ENCODE data around the gene LHFPL3. TPM values are rescaled to one million over a fixed set of nuclear protein-coding genes. Genes with fewer than 3 reads are reported as not detected.

Gene LHFPL3
- total and polyA plus RNA-seq, 2 of the 13 experiments (the other 11 are each of a cell fraction or from before 2014, with no cell fraction given) = not detected

DNA sequence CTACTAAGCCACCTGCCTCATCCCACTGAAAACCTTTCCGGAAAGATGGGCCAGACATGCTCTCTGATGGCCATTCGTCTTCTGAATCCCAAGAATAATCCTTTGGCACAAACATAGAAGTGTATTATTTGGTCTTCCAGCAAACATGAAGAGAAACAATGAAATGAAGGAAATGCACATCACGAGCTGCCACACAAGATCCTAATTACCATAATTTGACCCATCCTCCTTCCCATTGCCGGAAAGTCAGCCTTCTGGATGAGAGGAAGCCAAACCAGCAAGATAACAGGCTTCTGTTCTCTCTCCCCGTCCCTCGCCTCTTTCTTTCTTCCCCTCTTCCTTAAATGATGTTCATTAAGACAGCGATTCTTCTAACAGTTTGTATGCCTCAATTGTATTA, 466.7 kb downstream of the LHFPL3 start:
- intact Hi-C loops (cut with micrococcal nuclease; ENCODE audit: unreplicated experiment) (no loop called here), in situ Hi-C loops (cut with HindIII; ENCODE audit: extremely low pct_ligation_motif_present, low pct_unique_long_range_greater_than_20kb) (no loop called here)
- H3K9me3 ChIP-seq (ENCODE audit: low read length) = no peaks in the 10 kb centered on the region
- 4% methylated on average over 7 of the region's 7 CpGs for WGBS (ENCODE audit: low lambda C conversion rate)
- POLR2A ChIA-PET = no interaction called here
- BruUV-seq (replicated peaks) = no TSS peak
- CTCF ChIA-PET (ENCODE audit: low intra/inter-chr PET ratio, low total read pairs) = no interaction called here
- no peaks in the 10 kb centered on the region for H3K36me3 ChIP-seq (replicated peaks in 1 of 2; ENCODE audit: control insufficient read depth in 1 of 2, insufficient read depth in 2 of 2, low read length in 2 of 2)
- TF ChIP-seq, protein P1, sequence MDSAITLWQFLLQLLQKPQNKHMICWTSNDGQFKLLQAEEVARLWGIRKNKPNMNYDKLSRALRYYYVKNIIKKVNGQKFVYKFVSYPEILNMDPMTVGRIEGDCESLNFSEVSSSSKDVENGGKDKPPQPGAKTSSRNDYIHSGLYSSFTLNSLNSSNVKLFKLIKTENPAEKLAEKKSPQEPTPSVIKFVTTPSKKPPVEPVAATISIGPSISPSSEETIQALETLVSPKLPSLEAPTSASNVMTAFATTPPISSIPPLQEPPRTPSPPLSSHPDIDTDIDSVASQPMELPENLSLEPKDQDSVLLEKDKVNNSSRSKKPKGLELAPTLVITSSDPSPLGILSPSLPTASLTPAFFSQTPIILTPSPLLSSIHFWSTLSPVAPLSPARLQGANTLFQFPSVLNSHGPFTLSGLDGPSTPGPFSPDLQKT (CRISPR knock-in tag; IDR thresholded peaks at IDR 0.05; ENCODE audit: borderline replicate concordance) = no peak
- TF ChIP-seq, protein P2, sequence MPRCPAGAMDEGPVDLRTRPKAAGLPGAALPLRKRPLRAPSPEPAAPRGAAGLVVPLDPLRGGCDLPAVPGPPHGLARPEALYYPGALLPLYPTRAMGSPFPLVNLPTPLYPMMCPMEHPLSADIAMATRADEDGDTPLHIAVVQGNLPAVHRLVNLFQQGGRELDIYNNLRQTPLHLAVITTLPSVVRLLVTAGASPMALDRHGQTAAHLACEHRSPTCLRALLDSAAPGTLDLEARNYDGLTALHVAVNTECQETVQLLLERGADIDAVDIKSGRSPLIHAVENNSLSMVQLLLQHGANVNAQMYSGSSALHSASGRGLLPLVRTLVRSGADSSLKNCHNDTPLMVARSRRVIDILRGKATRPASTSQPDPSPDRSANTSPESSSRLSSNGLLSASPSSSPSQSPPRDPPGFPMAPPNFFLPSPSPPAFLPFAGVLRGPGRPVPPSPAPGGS (CRISPR knock-in tag; IDR thresholded peaks at IDR 0.05) = no peak
- TF ChIP-seq TARDBP (CRISPR knock-in tag; IDR thresholded peaks at IDR 0.05) (no peak), ZNF879 (CRISPR knock-in tag; IDR thresholded peaks at IDR 0.05) (no peak), ZNF761 (CRISPR knock-in tag; conservative IDR thresholded peaks at IDR 0.05) (no peak), ZNF749 (CRISPR knock-in tag; IDR thresholded peaks at IDR 0.05; ENCODE audit: borderline replicate concordance) (no peak)
- TF ChIP-seq, protein P3, sequence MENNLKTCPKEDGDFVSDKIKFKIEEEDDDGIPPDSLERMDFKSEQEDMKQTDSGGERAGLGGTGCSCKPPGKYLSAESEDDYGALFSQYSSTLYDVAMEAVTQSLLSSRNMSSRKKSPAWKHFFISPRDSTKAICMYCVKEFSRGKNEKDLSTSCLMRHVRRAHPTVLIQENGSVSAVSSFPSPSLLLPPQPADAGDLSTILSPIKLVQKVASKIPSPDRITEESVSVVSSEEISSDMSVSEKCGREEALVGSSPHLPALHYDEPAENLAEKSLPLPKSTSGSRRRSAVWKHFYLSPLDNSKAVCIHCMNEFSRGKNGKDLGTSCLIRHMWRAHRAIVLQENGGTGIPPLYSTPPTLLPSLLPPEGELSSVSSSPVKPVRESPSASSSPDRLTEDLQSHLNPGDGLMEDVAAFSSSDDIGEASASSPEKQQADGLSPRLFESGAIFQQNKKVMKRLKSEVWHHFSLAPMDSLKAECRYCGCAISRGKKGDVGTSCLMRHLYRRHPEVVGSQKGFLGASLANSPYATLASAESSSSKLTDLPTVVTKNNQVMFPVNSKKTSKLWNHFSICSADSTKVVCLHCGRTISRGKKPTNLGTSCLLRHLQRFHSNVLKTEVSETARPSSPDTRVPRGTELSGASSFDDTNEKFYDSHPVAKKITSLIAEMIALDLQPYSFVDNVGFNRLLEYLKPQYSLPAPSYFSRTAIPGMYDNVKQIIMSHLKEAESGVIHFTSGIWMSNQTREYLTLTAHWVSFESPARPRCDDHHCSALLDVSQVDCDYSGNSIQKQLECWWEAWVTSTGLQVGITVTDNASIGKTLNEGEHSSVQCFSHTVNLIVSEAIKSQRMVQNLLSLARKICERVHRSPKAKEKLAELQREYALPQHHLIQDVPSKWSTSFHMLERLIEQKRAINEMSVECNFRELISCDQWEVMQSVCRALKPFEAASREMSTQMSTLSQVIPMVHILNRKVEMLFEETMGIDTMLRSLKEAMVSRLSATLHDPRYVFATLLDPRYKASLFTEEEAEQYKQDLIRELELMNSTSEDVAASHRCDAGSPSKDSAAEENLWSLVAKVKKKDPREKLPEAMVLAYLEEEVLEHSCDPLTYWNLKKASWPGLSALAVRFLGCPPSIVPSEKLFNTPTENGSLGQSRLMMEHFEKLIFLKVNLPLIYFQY (CRISPR knock-in tag; IDR thresholded peaks at IDR 0.05; ENCODE audit: borderline replicate concordance) = no peak
- H3K4me3 ChIP-seq (replicated peaks in 1 of 3; ENCODE audit: insufficient read depth in 1 of 3, low read depth in 2 of 3, low read length in 3 of 3) = no peak overlapping the region
- 0 out of 5 replicates have a peak, but pooled peaks cover 0 to 4% of the 10 kb centered on the region in 2 experiments for H3K27me3 ChIP-seq (ENCODE audit: control insufficient read depth in 1 of 2, insufficient read depth in 2 of 2, low read length in 2 of 2)
- no peak overlapping the region for H3K9ac ChIP-seq (ENCODE audit: insufficient read depth, low read depth, low read length)
- no peaks in the 10 kb centered on the region for H3K79me2 ChIP-seq (ENCODE audit: insufficient read depth, low read length)
- ATAC-seq (no peak), FAIRE-seq (no peak), DNase-seq (ENCODE audit: low spot score) (no peak)
- H3K4me2 ChIP-seq (ENCODE audit: low read depth, low read length) = no peak overlapping the region
- no peaks in the 10 kb centered on the region for H3K4me1 ChIP-seq (ENCODE audit: insufficient read depth, low read length)
- H4K20me1 ChIP-seq (ENCODE audit: insufficient read depth, low read length) = no peaks in the 10 kb centered on the region
- H3K27ac ChIP-seq (ENCODE audit: extremely low read length, insufficient read depth, low read length) = no peak overlapping the region
- no peak overlapping the region for H2AFZ ChIP-seq (ENCODE audit: low read length)
